Activated naive CD4-positive, alpha-beta T cell treated with anti-CD3 and anti-CD28 coated beads for 36 hours (primary cell): ENCODE results near the gene TSPAN5. TPM values are rescaled to one million over a fixed set of nuclear protein-coding genes. Genes with fewer than 3 reads are reported as not detected.
A peak's percentile ranks its signal among the peaks of the same experiment; 100 is the strongest.

ENCODE experiments used
- CTCF ChIA-PET: fragments of 350-600 bp; sonication (Branson Sonifier 250); formaldehyde crosslinking; loops from one replicate; lab custom pipeline; 2021; ENCODE audit warnings: antibody characterized with exemption; lab: Charles Lee
- DNase-seq: peaks from one replicate; pipeline ENCODE4 v3.0.0-alpha.2; 2020
- H3K27ac Mint-ChIP-seq: one replicate; pipeline ENCODE4 v1.8.0; 2021; ENCODE audit warnings: mild to moderate bottlenecking, mixed read lengths
- H3K27me3 Mint-ChIP-seq: one replicate; pipeline ENCODE4 v1.8.0; 2021; ENCODE audit warnings: low read depth, mixed read lengths
- H3K36me3 Mint-ChIP-seq: one replicate; pipeline ENCODE4 v1.8.0; 2021; ENCODE audit warnings: low read depth, mixed read lengths
- H3K4me1 Mint-ChIP-seq: one replicate; pipeline ENCODE4 v1.8.0; 2021; ENCODE audit warnings: low read depth, mixed read lengths
- H3K4me3 Mint-ChIP-seq: one replicate; pipeline ENCODE4 v1.8.0; 2021; ENCODE audit warnings: mild to moderate bottlenecking, moderate library complexity, mixed read lengths
- H3K9me3 Mint-ChIP-seq: one replicate; pipeline ENCODE4 v1.8.0; 2021; ENCODE audit warnings: mixed read lengths
- intact Hi-C: fragments of 100-400 bp; cut with micrococcal nuclease; formaldehyde crosslinking; loops from one replicate; pipeline ENCODE4 v1.15.1; 2023
- total RNA-seq, 2 experiments: library from RNA; stranded (reverse); gene quantifications; one replicate each; pipeline ENCODE4 v1.2.3, GENCODE V29; 2021

Gene TSPAN5
- total RNA-seq, 2 experiments from 2014 or later, result 12.5 to 13.1 TPM

- no peaks in the 10 kb centered on the region for H3K9me3 Mint-ChIP-seq
- intact Hi-C loops, result no loop called here
- no peak overlapping the region for H3K27ac Mint-ChIP-seq
- no peak overlapping the region for H3K4me3 Mint-ChIP-seq
- H3K27me3 Mint-ChIP-seq, result no peaks in the 10 kb centered on the region
- CTCF ChIA-PET, result interaction anchor here (1.0 kb wide), 1 partner anchor 43 kb away, joined by 3 read pairs; no protein-coding TSS in a partner anchor
- DNase-seq, result no peak
- H3K4me1 Mint-ChIP-seq, result peaks cover 39% of the 10 kb centered on the region
- no peaks in the 10 kb centered on the region for H3K36me3 Mint-ChIP-seq
These were observed 45.8 kb downstream of the TSPAN5 start for GRCh38 chr4:98612318-98613250.

DNA sequence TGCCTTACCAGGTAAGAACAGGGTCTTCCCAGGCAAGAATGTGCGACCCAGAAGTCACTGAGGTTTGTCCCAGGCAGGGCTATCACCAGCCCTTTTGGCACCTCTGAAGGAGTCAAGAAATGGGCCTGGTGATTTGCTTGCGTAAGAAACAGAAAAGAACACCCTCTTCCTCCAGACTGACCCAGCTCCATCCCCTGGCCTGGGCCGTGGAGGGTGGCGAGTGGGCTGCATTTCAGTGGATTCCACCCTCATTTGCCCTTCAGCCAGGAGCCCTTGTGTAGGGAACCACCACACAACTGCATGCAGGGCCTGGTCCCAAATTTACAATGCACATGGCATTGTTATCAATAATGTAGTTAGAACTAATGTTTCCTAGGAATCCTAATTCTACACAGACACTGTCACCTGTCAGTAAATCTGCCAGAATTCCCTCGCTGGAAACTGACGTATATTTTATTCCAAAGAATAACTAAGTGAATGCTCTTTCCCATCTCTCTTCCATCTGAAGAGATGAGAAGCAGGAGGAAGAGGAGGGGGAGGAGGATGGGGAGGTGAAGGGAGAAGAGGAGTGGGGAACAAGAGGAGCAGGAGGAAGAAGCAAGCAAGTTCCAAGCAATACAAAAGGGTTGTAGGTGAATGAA lies 46.6 kb downstream of the TSPAN5 start:
- no peak overlapping the region for H3K4me3 Mint-ChIP-seq
- intact Hi-C loops, result no loop called here
- no peaks in the 10 kb centered on the region for H3K36me3 Mint-ChIP-seq
- no peak for DNase-seq
- H3K27me3 Mint-ChIP-seq, result no peaks in the 10 kb centered on the region
- no peak overlapping the region for H3K27ac Mint-ChIP-seq
- H3K4me1 Mint-ChIP-seq, result peaks cover 42% of the 10 kb centered on the region
- CTCF ChIA-PET, result no interaction called here
- H3K9me3 Mint-ChIP-seq, result no peaks in the 10 kb centered on the region

DNA sequence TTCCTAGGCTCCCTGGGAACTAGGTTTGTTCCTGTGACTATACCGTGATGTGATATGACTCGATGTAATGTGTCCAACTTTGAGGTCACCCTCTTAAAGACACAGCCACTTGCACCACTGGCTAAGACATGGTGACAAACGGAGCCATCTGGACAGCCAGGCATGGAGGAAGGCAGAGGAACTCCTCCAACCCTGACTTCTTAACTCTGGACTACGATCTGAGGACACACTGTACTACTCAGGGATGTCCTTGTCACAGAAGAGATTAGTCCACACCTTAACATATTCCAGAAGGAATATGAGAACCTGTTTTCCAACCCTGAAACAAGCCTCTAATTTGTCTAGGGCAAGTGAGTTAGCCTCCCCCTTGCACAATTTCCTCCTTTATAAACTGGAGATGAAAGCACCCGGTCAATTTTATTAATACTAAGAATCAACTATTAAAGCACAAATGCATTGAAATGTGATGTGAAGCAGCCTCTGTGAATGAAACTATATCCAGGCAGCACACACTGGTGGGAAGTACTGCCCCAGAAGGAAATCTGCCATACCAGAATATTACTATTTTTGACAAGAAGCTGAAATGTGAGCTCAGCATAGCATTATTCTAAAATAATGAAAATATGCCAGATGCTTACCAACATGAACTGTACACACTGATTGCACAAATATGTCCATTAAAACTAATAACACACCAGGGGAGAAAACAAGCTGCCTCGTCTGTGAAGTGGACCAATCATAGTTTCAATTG lies 47.3 kb downstream of the TSPAN5 start:
- Mint-ChIP-seq H3K9me3 (no peaks in the 10 kb centered on the region), H3K27me3 (no peaks in the 10 kb centered on the region), H3K4me1 (peaks cover 44% of the 10 kb centered on the region), H3K36me3 (no peaks in the 10 kb centered on the region), H3K27ac (no peak overlapping the region), H3K4me3 (no peak overlapping the region)
- no peak for DNase-seq
- intact Hi-C loops, result no loop called here
- CTCF ChIA-PET, result no interaction called here

GRCh38 chr4:98610431-98610830 lies 48.0 kb downstream of the TSPAN5 start:
- Mint-ChIP-seq H3K27ac (no peak overlapping the region), H3K36me3 (peaks cover 2% of the 10 kb centered on the region), H3K4me1 (peaks cover 46% of the 10 kb centered on the region), H3K9me3 (no peaks in the 10 kb centered on the region), H3K27me3 (no peaks in the 10 kb centered on the region), H3K4me3 (no peak overlapping the region)
- intact Hi-C loops, result no loop called here
- CTCF ChIA-PET, result no interaction called here
- no peak for DNase-seq

- Mint-ChIP-seq H3K4me3 (no peak overlapping the region), H3K27me3 (no peaks in the 10 kb centered on the region), H3K36me3 (peaks cover 2% of the 10 kb centered on the region), H3K9me3 (no peaks in the 10 kb centered on the region), H3K4me1 (peaks cover 48% of the 10 kb centered on the region), H3K27ac (no peak overlapping the region)
- CTCF ChIA-PET, result interaction anchor here (0.9 kb wide), 1 partner anchor 26 kb away, joined by 3 read pairs; no protein-coding TSS in a partner anchor
- intact Hi-C loops, result no loop called here
- DNase-seq, result no peak
These were observed 48.5 kb downstream of the TSPAN5 start for GRCh38 chr4:98609934-98610333.

DNA sequence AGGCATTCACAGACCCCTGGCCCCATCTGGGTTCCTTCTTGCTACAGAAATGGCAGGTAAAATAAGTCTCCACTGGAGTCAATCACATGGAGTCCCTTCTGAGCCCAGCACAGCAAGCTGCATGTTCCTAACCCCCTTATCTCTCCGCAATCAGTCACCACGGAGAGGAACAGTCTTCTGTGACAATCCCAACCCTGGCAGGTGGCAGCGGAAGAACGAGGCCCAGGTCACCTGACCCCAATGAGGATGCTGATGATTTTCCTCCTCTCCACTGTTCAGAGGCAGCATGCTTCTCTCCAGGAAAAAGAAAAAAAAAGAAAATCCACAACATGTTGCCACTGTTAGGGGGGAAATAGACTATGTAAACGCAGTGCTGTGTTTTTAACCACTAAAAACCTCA lies 50.1 kb downstream of the TSPAN5 start:
- no peaks in the 10 kb centered on the region for H3K9me3 Mint-ChIP-seq
- H3K36me3 Mint-ChIP-seq, result peaks cover 4% of the 10 kb centered on the region
- H3K4me1 Mint-ChIP-seq, result peaks cover 57% of the 10 kb centered on the region
- CTCF ChIA-PET, result no interaction called here
- H3K27ac Mint-ChIP-seq, result no peak overlapping the region
- H3K4me3 Mint-ChIP-seq, result no peak overlapping the region
- intact Hi-C loops, result no loop called here
- no peaks in the 10 kb centered on the region for H3K27me3 Mint-ChIP-seq
- no peak for DNase-seq

GRCh38 chr4:98606894-98607293 lies 51.5 kb downstream of the TSPAN5 start:
- H3K27ac Mint-ChIP-seq, result no peak overlapping the region
- CTCF ChIA-PET, result interaction anchor here (0.6 kb wide), 1 partner anchor 58 kb away, joined by 3 read pairs; no protein-coding TSS in a partner anchor
- H3K27me3 Mint-ChIP-seq, result no peaks in the 10 kb centered on the region
- peaks cover 4% of the 10 kb centered on the region for H3K36me3 Mint-ChIP-seq
- no peak overlapping the region for H3K4me3 Mint-ChIP-seq
- DNase-seq, result no peak
- H3K4me1 Mint-ChIP-seq, result peaks cover 58% of the 10 kb centered on the region
- intact Hi-C loops, result no loop called here
- no peaks in the 10 kb centered on the region for H3K9me3 Mint-ChIP-seq

GRCh38 chr4:98605216-98605615 lies 53.2 kb downstream of the TSPAN5 start:
- no peak overlapping the region for H3K27ac Mint-ChIP-seq
- H3K9me3 Mint-ChIP-seq, result peaks cover 3% of the 10 kb centered on the region
- no peaks in the 10 kb centered on the region for H3K27me3 Mint-ChIP-seq
- intact Hi-C loops, result no loop called here
- DNase-seq, result no peak
- CTCF ChIA-PET, result no interaction called here
- H3K36me3 Mint-ChIP-seq, result peaks cover 7% of the 10 kb centered on the region
- H3K4me3 Mint-ChIP-seq, result no peak overlapping the region
- H3K4me1 Mint-ChIP-seq, result peaks cover 67% of the 10 kb centered on the region

- no peak overlapping the region for H3K4me3 Mint-ChIP-seq
- H3K27ac Mint-ChIP-seq, result no peak overlapping the region
- intact Hi-C loops, result loop anchor here (1.0 to 5.0 kb wide), 7 partner anchors 82 to 1243 kb away; no protein-coding TSS in a partner anchor
- CTCF ChIA-PET, result no interaction called here
- H3K27me3 Mint-ChIP-seq, result no peaks in the 10 kb centered on the region
- peaks cover 5% of the 10 kb centered on the region for H3K9me3 Mint-ChIP-seq
- no peak for DNase-seq
- peaks cover 64% of the 10 kb centered on the region for H3K4me1 Mint-ChIP-seq
- peaks cover 7% of the 10 kb centered on the region for H3K36me3 Mint-ChIP-seq
These were observed 53.7 kb downstream of the TSPAN5 start for GRCh38 chr4:98604723-98605122.

DNA sequence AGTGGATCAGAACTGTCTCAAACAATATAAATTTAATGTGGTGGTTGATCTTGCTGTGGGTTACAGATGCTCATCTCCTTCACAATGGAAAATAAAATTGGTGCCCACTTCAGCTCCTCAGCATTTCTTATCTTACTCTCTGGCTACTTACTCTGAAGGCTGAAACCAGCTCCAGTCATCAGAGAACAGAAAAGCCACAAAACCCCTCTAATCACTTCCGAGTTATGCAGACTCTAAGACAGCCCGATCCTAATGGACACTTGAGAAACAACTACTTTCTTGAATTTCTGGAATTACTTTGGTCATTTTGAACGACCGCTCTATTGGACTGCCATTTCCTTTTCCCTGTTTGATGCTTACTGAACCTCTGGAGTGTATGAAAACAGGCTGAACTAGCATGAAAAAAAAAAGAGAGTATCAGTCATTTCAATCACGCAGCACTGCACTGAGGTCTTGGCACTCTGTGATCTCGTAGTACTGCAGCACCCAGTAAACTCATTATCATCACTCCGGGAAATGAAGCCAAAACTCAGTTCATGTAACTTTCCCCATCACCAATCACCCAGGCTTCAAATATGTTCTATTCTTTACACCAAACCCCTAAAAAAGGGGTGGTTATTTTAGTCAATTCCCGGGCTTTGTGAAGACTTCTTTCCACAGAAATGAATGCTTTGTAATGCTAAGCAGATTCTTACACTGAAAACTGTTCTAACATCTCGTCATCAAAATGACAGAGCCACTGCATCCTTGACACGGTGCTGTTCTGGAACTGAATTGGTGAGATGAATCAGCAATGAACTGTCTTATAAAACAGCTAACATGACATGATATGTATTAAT lies 54.5 kb downstream of the TSPAN5 start:
- intact Hi-C loops, result loop anchor here (1.0 to 5.0 kb wide), 9 partner anchors 21 to 1243 kb away; no protein-coding TSS in a partner anchor
- Mint-ChIP-seq H3K4me3 (no peak overlapping the region), H3K27ac (peak overlapping the region; percentile 50), H3K4me1 (peaks cover 58% of the 10 kb centered on the region), H3K9me3 (peaks cover 8% of the 10 kb centered on the region), H3K36me3 (peaks cover 10% of the 10 kb centered on the region), H3K27me3 (no peaks in the 10 kb centered on the region)
- CTCF ChIA-PET, result interaction anchor here (1.2 to 1.4 kb wide), 2 partner anchors 13 to 136 kb away, joined by 4 to 5 read pairs; no protein-coding TSS in a partner anchor
- DNase-seq, result peak; percentile 40

GRCh38 chr4:98602270-98602669 lies 56.1 kb downstream of the TSPAN5 start:
- H3K9me3 Mint-ChIP-seq, result peaks cover 10% of the 10 kb centered on the region
- CTCF ChIA-PET, result interaction anchor here (0.8 to 1.4 kb wide), 4 partner anchors 14 to 119 kb away, joined by 3 to 4 read pairs (median 4); no protein-coding TSS in a partner anchor
- peaks cover 13% of the 10 kb centered on the region for H3K36me3 Mint-ChIP-seq
- H3K4me3 Mint-ChIP-seq, result no peak overlapping the region
- H3K4me1 Mint-ChIP-seq, result peaks cover 50% of the 10 kb centered on the region
- DNase-seq, result no peak
- intact Hi-C loops, result loop anchor here (1.0 to 5.0 kb wide), 16 partner anchors 23 to 1245 kb away; partner anchors contain the start of genes METAP1, STPG2 and TSPAN5
- peak overlapping the region; percentile 84 for H3K27ac Mint-ChIP-seq
- H3K27me3 Mint-ChIP-seq, result no peaks in the 10 kb centered on the region
